Muscle of arm (tissue), 12 donors: ENCODE measurements around the gene KRT83. TPM values are rescaled to one million over a fixed set of nuclear protein-coding genes. Genes with fewer than 3 reads are reported as not detected.
"Not testable (repeated sequence)": the region's sequence is repeated elsewhere in the genome, so short reads cannot be mapped to it uniquely, and the experiment has no call there.

Experiments
- DNase-seq: peaks from one replicate; pipeline ENCODE4 v3.0.0-alpha.2; 2013
- polyA plus RNA-seq, 12 donors: library from polyadenylated mRNA; unstranded; fragments of 120-200 nt; gene quantifications; one replicate each; pipeline ENCODE4 v1.2.1, GENCODE V29; 2013; ENCODE audit not compliant: insufficient read length in 12 of 12

Gene KRT83
- polyA plus RNA-seq, 12 donors: 0.09 TPM; not detected in 11

GRCh38 chr12:52354200-52354599 lies 33.0 kb upstream of the KRT83 start:
- no peak for DNase-seq

GRCh38 chr12:52353766-52354165 lies 32.6 kb upstream of the KRT83 start:
- no peak for DNase-seq

- no peak for DNase-seq
Measured at GRCh38 chr12:52352951-52353350, 31.8 kb upstream of the KRT83 start.

DNA sequence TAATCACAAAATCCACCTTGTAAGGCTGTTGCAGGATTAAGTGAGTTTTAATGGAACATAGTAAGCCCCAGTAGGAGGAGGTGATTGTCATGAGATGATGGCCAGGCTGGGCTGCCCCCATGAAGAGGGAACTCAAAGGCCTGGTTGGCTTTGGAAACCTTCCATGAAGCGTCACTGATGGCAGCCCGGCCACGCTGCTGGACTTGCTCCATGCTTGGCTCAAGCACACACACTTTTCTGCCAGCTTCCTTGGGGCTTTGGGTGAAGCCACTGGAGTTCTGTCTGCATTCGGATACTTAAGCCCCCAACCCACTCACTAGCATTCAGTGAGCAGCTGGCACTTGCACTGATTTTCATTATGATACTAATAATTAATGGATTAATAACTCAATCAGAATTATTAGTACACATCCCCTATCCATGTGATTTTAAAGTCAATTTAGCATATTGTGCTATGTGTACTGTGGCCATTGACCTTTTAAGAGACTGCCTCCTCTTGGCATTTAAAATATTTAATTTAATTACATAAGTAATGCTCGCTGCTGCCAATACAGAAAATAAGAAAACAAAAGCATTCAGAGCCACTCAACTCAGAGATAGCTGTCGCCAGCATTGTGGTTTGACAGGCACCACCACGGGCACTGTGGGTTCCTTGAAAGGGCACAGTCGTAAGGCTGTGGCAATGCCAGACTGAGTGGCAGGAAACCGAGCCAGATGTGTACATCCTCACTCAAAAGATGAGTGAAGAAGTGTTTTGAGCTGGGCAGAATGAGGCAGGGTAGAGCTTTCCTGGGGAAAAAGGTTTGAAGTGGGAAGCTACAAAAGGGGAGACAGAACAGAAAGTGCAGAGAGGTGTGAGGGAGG lies 30.2 kb upstream of the KRT83 start:
- no peak for DNase-seq

GRCh38 chr12:52350786-52351185 lies 29.6 kb upstream of the KRT83 start:
- DNase-seq: no peak

- DNase-seq: no peak
Measured at GRCh38 chr12:52350021-52350620, 28.9 kb upstream of the KRT83 start.

DNA sequence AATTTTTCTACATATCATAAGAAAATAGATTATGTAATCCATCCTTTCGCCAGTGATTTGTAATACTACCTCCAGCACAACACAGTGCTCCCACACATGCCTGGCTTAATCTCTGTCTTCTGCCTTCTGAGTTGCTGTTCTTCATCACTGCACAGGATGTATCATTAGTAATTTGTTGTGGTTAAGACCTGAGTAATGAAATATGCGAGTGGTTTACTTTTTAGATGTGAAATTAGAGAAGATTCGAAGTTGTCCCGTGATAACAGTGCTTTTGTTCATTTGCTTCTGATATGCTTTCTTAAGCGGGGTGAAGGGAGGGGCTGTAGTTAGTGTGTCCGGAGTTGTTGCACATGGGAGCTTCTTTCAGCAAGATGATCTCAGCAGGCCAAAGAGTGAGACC lies 28.0 kb upstream of the KRT83 start:
- DNase-seq: no peak

GRCh38 chr12:52347551-52348510 lies 26.6 kb upstream of the KRT83 start:
- DNase-seq: no peak

- DNase-seq: no peak
Measured at GRCh38 chr12:52347016-52347415, 25.8 kb upstream of the KRT83 start.

GRCh38 chr12:52346593-52346992 lies 25.4 kb upstream of the KRT83 start:
- DNase-seq: no peak

GRCh38 chr12:52345041-52345440 lies 23.8 kb upstream of the KRT83 start:
- not testable (repeated sequence) for DNase-seq

- no peak for DNase-seq
Measured at GRCh38 chr12:52344111-52344510, 22.9 kb upstream of the KRT83 start.

- DNase-seq: no peak
Measured at GRCh38 chr12:52343550-52343949, 22.4 kb upstream of the KRT83 start.

DNA sequence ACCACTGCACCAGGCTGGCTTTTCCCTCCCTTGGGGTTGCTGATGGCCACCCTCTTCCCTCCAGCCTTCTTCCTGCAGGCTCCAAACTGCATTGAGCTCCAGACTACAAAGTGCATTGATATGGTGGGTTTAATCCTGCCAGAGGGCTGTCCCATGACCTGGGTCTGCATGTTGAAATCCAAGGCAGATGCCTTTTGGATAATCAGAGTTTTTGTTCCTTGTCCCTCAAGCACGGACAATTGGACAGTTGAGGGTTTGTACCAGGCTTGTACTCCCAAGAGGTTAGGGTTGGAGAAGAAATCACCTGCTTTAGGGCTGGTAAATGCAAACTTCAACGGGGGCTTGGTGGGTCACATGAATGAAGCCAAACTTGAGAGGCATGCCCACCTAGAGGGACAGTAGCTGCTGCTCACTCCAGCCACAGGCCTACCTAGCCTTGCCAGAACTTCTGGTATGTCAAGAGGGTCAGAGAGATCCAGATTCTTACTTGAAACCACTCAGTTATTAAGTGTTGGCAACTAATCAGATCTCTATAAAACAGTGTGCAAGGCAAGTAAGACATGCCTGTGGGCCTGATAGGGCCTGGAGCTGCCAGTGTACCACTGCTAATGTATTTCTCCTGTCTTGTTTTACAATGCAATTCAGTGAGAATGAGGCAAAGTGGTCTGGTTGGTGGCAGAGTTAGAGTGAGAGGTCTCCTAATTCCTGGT lies 21.7 kb upstream of the KRT83 start:
- no peak for DNase-seq

GRCh38 chr12:52341066-52341580 lies 19.9 kb upstream of the KRT83 start:
- no peak for DNase-seq

DNA sequence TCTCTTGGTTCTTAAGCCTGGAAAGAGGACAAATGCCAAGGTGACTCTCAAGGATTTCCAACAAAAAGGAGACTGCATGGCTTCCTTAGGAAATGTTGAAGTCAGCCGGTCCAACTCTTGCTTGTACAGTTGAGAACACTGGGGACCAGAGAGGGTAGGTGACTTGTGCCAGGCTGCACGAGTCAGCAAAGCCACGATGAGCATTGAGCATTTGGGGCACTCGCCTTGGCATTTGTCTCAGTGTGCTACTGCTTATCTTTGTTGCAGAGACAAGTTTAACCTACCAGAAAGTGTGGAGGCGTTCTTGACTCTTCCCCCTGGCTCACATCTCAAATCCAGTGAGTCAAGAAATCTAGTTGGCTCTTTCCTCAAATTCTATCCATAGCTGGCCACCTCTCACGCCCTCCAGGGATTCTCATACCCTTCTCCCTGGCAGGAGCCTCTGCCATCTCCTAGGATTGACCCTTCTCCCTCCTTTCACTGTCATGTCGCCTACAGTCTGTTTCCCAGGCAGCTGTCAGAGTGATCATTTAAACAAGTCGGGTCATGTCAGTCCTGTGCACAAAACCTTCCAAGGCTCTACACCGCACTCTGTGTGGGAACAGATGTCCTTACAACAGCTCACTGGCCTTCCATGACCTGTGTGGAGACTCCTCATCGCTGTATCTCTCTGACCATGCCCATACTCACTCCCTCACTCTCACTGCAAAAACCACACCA lies 17.2 kb upstream of the KRT83 start:
- DNase-seq: no peak

- DNase-seq: no peak
Measured at GRCh38 chr12:52337054-52337453, 15.9 kb upstream of the KRT83 start.

GRCh38 chr12:52336641-52337040 lies 15.4 kb upstream of the KRT83 start:
- DNase-seq: no peak

- DNase-seq: no peak
Measured at GRCh38 chr12:52335598-52336262, 14.5 kb upstream of the KRT83 start.

DNA sequence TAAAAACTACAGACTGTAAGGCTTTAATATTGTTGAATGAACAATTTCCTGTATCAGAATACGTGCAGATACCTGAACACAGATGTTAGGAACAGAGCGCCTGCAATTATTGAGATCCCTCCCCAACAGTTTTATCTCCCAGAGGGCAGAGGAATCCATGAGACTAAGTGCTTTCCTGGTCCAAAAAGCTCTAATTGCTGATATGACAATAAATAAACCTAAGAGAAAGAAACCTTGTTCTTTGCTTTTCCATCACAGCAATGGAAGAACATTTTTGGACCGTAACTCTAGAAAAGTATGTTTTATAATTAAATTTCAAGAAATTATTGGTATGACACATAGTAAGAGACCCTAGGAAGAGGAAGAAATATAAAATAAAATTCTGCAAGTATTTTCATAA lies 13.0 kb upstream of the KRT83 start:
- DNase-seq: no peak
